HG02885 (cell line): ENCODE measurements around the gene SAPCD2.

ENCODE experiments used
- ATAC-seq: cut with Tn5 transposase; IDR thresholded peaks from one replicate; pipeline ENCODE4 v1.9.1; 2021; ENCODE audit warnings: mild to moderate bottlenecking; ENCODE audit not compliant: unreplicated experiment, poor library complexity

SAPCD2 gene

GRCh38 chr9:137050570-137050969, 19.8 kb downstream of the SAPCD2 start:
- ATAC-seq: no peak

- peak; percentile 40 for ATAC-seq
These were observed 20.6 kb downstream of the SAPCD2 start for GRCh38 chr9:137049544-137050449.

- ATAC-seq: no peak
These were observed 21.5 kb downstream of the SAPCD2 start for GRCh38 chr9:137048655-137049543.

- no peak for ATAC-seq
These were observed 24.1 kb downstream of the SAPCD2 start, which contains the start of gene NPDC1 for GRCh38 chr9:137046088-137046787. Gene NPDC1 (minus strand): TSS chr9:137046177. CDS start chr9:137045989, 188 bp downstream.

GRCh38 chr9:137045294-137046087, 24.9 kb downstream of the SAPCD2 start:
- no peak for ATAC-seq

GRCh38 chr9:137044502-137045177, 25.7 kb downstream of the SAPCD2 start:
- ATAC-seq: no peak

GRCh38 chr9:137044037-137044436, 26.3 kb downstream of the SAPCD2 start:
- no peak for ATAC-seq

- no peak for ATAC-seq
These were observed 27.3 kb downstream of the SAPCD2 start for GRCh38 chr9:137042751-137043727.

GRCh38 chr9:137041124-137041523, 29.2 kb downstream of the SAPCD2 start:
- ATAC-seq: no peak

GRCh38 chr9:137040568-137040967, 29.8 kb downstream of the SAPCD2 start:
- ATAC-seq: no peak

- no peak for ATAC-seq
These were observed 30.6 kb downstream of the SAPCD2 start for GRCh38 chr9:137039611-137040366.

GRCh38 chr9:137038916-137039315, 31.4 kb downstream of the SAPCD2 start:
- ATAC-seq: no peak

- ATAC-seq: no peak
These were observed 32.9 kb downstream of the SAPCD2 start for GRCh38 chr9:137037483-137037882.

GRCh38 chr9:137037035-137037434, 33.3 kb downstream of the SAPCD2 start:
- ATAC-seq: no peak

GRCh38 chr9:137035937-137036336, 34.4 kb downstream of the SAPCD2 start:
- no peak for ATAC-seq

GRCh38 chr9:137035507-137035834, 34.9 kb downstream of the SAPCD2 start:
- ATAC-seq: no peak

- no peak for ATAC-seq
These were observed 35.4 kb downstream of the SAPCD2 start for GRCh38 chr9:137034709-137035506.
